Activated T-helper 9 cell treated with anti-CD3 and anti-CD28 coated beads, Interleukin-2, amount 50 U/mL, for 16 hours (primary cell): ENCODE results near the gene KSR2.
"Not testable (repeated sequence)": the region's sequence is repeated elsewhere in the genome, so short reads cannot be mapped to it uniquely, and the experiment has no call there.

ENCODE experiments used
- DNase-seq: peaks from one replicate; pipeline ENCODE4 v3.0.0-alpha.2; 2020; ENCODE audit warnings: low read depth

Gene KSR2

DNA sequence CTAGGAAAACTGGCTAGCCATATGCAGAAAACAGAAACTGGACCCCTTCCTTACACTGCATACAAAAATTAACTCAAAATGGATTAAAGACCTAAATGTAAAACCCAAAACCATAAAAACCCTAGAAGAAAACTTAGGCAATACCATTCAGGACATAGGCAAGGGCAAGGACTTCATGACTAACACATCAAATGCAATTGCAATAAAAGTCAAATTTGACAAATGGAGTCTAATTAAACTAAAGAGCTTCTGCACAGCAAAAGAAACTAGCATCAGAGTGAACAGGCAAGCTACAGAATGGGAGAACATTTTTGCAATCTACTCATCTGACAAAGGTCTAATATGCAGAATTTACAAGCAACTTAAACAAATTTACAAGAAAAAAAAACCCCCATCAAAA is 222.4 kb downstream of the KSR2 start:
- DNase-seq: not testable (repeated sequence)

DNA sequence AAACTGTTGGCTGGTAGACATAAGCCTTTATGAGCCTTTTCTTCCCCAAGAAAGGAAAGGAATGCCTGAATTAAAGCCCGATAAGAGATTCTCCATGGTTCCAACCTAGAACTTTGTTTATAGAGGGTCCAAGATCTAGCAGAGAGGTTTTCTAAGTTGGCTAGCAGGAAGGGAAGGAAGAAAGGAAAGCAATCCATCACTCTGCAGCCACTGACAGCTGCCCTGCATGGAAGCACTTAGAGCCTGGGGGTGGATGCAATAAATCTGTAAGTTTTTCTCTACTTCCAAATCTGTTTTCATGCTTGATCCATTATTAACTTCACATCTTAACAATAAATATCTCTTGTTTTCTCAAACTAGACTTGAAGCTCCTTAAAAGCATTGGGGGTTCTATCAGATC is 224.4 kb downstream of the KSR2 start:
- no peak for DNase-seq

- no peak for DNase-seq
Measured at GRCh38 chr12:117743761-117744160, 225.0 kb downstream of the KSR2 start.

GRCh38 chr12:117742721-117743120 is 226.1 kb downstream of the KSR2 start:
- no peak for DNase-seq

- DNase-seq: no peak
Measured at GRCh38 chr12:117738233-117738632, 230.6 kb downstream of the KSR2 start.

- DNase-seq: no peak
Measured at GRCh38 chr12:117733549-117733805, 235.3 kb downstream of the KSR2 start.

- DNase-seq: no peak
Measured at GRCh38 chr12:117732761-117733548, 235.8 kb downstream of the KSR2 start.

DNA sequence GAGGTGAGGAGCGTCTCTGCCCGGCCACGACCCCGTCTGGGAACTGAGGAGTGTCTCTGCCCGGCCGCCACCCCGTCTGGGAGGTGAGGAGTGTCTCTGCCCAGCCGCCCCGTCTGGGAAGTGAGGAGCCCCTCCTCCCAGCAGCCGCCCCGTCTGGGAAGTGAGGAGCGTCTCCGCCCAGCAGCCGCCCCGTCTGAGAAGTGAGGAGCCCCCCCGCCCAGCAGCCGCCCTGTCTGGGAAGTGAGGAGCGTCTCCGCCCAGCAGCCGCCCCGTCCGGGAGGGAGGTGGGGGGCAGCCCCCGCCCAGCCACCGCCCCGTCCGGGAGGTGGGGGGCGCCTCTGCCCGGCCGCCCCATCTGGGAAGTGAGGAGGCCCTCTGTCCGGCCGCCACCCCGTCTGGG is 237.7 kb downstream of the KSR2 start:
- not testable (repeated sequence) for DNase-seq

- no peak for DNase-seq
Measured at GRCh38 chr12:117727301-117727700, 241.5 kb downstream of the KSR2 start.

DNA sequence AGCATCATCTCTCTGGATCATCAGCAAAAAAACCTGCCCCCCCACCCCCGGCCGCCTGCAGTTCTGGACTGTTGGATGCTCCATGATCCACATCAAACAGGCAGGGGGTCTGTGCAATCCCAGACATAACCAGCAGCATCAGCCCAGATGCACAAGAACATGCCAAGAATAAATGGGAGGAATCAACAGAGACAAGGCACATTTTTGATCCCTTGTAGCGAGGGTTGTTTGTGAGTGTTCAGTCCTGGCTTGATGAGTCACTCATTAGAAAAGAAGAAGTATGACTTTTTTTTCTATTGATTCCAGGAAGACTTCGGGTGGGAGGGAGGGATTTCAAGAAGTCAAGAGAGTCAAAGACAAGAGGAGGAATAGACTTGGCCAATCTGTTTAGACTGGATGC is 244.2 kb downstream of the KSR2 start:
- no peak for DNase-seq

- DNase-seq: no peak
Measured at GRCh38 chr12:117718559-117718958, 250.2 kb downstream of the KSR2 start.

- DNase-seq: no peak
Measured at GRCh38 chr12:117718141-117718540, 250.6 kb downstream of the KSR2 start.

- DNase-seq: no peak
Measured at GRCh38 chr12:117714203-117714602, 254.6 kb downstream of the KSR2 start.

- DNase-seq: no peak
Measured at GRCh38 chr12:117710121-117710520, 258.7 kb downstream of the KSR2 start.

DNA sequence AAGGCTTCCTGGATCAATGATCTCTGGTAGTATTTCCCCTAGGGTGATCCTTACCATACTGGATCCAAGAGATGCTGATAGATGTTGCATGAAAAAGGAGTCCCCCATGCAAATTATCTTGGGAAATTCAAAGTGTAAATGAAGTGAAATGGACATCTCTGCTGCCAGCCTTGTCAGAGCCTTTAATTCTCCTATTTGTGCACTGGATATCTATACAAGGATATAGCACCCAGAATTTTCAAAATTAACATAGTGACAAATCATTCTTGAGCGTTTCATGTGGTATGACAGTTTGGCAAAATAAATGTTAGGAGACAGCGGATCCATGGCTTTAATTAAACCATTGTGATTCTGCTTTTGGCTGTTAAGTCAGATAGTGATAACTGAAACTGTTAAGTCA is 260.9 kb downstream of the KSR2 start:
- no peak for DNase-seq

GRCh38 chr12:117703584-117703983 is 265.2 kb downstream of the KSR2 start:
- DNase-seq: no peak

DNA sequence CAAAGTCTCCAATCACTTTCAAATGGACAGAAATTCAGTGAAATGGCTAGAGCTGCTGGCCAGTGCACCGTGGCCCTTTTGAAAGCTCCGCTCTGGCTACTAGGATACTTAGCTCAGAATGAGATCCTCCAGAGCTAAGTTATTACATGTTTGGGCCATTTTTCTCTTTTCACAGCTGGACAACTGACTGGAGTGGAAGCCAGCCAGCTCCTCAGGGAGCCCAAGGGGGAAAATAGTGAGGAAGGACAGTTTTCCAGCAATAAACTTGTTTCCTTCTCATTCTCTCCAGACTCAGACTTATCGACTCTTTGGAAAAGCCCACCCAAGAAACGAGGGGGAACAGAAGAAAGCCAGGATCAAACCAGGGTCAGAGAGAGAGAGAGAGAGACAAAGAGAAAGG is 266.0 kb downstream of the KSR2 start:
- DNase-seq: no peak

DNA sequence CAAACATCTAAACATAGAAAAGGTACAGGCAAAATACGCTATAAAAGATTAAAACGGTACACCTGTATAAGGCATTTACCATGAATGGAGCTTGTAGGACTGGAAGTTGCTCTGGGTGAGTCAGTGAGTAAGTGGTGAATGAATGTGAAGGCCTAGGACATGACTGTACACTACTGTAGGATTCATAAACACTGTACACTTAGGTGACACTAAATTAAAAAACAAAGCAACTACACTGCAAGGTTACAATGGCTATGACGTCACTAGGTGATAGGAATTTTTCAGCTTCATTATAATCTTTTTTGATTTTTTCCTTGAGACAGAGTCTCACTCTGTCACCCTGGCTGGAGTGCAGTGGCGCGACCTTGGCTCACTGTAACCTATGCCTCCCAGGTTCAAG is 269.2 kb downstream of the KSR2 start:
- DNase-seq: no peak

- no peak for DNase-seq
Measured at GRCh38 chr12:117699118-117699517, 269.7 kb downstream of the KSR2 start.

DNA sequence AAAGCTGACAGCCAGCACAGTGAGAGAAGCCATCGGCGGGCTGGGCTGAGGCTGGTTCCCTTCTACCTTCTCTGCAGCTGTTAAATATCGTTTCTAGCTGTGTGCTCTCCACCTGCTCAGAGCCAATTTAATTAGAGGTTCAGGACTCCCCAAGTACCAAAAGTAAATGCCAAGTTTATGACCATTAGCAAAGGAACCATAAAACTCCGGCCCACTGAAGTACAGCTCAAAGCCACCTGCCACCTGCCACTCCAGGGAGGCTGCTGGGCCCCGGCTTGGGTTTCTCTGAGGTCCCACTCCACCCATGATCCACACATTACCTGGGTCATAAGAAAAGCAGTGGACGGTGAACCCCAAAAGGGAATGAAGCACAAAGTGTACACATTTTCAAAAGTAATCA is 272.8 kb downstream of the KSR2 start:
- DNase-seq: no peak

DNA sequence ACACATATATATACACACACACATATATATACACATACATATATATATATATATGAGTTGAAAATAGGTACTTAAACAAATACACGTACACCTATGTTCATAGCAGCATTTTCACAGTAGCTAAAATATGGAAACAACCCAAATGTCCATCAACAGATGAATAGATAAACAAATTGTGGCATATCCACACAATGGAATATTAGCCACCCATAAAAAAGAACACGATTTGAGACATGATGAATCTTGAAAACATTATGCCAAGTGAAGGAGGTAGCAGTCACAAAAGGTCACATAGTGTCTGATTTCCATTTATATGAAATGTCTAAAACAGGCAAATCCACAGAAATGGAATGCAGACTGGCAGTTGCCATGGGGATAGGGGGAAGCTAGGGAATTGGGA is 276.3 kb downstream of the KSR2 start:
- DNase-seq: no peak

GRCh38 chr12:117689857-117690256 is 278.9 kb downstream of the KSR2 start:
- no peak for DNase-seq

GRCh38 chr12:117688446-117688845 is 280.3 kb downstream of the KSR2 start:
- no peak for DNase-seq

DNA sequence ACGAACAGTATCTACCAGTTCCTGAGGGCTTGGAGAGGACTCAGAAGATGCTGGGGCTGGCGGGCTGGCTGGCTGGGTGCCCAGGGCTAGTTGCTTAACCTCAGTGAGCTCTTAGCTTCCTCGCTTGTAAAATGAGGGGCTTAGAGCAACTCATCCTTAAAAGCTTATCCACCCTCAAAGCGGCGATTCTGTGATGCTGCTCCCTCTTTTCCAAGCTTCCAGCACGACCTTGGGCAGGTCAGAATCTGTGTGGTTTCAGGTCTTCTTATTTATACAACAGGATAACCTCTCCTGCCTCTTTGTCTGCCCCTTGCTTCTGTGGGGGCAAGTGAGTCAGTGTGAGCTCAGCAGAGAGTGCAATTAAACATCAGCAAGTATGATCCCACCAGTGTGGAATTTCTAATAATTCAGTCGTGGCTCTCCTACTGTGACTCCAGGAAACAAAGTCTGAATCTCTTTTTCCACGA is 281.8 kb downstream of the KSR2 start:
- no peak for DNase-seq

- no peak for DNase-seq
Measured at GRCh38 chr12:117686210-117686609, 282.6 kb downstream of the KSR2 start.
